Activated CD8-positive, alpha-beta memory T cell treated with anti-CD3 and anti-CD28 coated beads, Interleukin-2, amount 50 U/mL, for 48 hours (primary cell): ENCODE measurements around the gene AHCYL2.
"Not testable (repeated sequence)": the region's sequence is repeated elsewhere in the genome, so short reads cannot be mapped to it uniquely, and the experiment has no call there.

Source experiments
- DNase-seq: peaks from one replicate; pipeline ENCODE4 v3.0.0-alpha.2; 2020

The AHCYL2 gene

GRCh38 chr7:129387537-129387936 lies 162.7 kb downstream of the AHCYL2 start:
- DNase-seq: no peak

GRCh38 chr7:129388333-129389098 lies 163.7 kb downstream of the AHCYL2 start:
- no peak for DNase-seq

GRCh38 chr7:129389829-129390228 lies 165.0 kb downstream of the AHCYL2 start:
- DNase-seq: no peak

- DNase-seq: no peak
These were observed 165.5 kb downstream of the AHCYL2 start for GRCh38 chr7:129390314-129390713.

GRCh38 chr7:129391546-129392171 lies 166.8 kb downstream of the AHCYL2 start:
- DNase-seq: no peak

- no peak for DNase-seq
These were observed 168.4 kb downstream of the AHCYL2 start for GRCh38 chr7:129393255-129393654.

GRCh38 chr7:129394101-129394500 lies 169.3 kb downstream of the AHCYL2 start:
- no peak for DNase-seq

GRCh38 chr7:129394982-129395914 lies 170.4 kb downstream of the AHCYL2 start:
- DNase-seq: no peak

- DNase-seq: no peak
These were observed 176.6 kb downstream of the AHCYL2 start for GRCh38 chr7:129401228-129401966.

- no peak for DNase-seq
These were observed 177.4 kb downstream of the AHCYL2 start for GRCh38 chr7:129401967-129402860.

- DNase-seq: no peak
These were observed 180.7 kb downstream of the AHCYL2 start for GRCh38 chr7:129405527-129405926.

- not testable (repeated sequence) for DNase-seq
These were observed 185.4 kb downstream of the AHCYL2 start for GRCh38 chr7:129410238-129410637.

GRCh38 chr7:129412501-129412900 lies 187.7 kb downstream of the AHCYL2 start:
- no peak for DNase-seq

GRCh38 chr7:129417073-129417472 lies 192.2 kb downstream of the AHCYL2 start:
- DNase-seq: no peak

- DNase-seq: no peak
These were observed 197.0 kb downstream of the AHCYL2 start for GRCh38 chr7:129421717-129422250.

- no peak for DNase-seq
These were observed 197.9 kb downstream of the AHCYL2 start for GRCh38 chr7:129422727-129423126.

GRCh38 chr7:129423700-129424410 lies 199.0 kb downstream of the AHCYL2 start:
- no peak for DNase-seq

- DNase-seq: no peak
These were observed 201.7 kb downstream of the AHCYL2 start for GRCh38 chr7:129426482-129426881.

GRCh38 chr7:129427526-129428045 lies 202.8 kb downstream of the AHCYL2 start:
- DNase-seq: no peak

- no peak for DNase-seq
These were observed 207.2 kb downstream of the AHCYL2 start for GRCh38 chr7:129431911-129432643.
